Activated CD8-positive, alpha-beta memory T cell treated with anti-CD3 and anti-CD28 coated beads for 36 hours (primary cell): ENCODE measurements around the gene LONP2. TPM values are rescaled to one million over a fixed set of nuclear protein-coding genes. Genes with fewer than 3 reads are reported as not detected.

ENCODE experiments used
- CTCF ChIA-PET: fragments of 350-600 bp; sonication (Branson Sonifier 250); formaldehyde crosslinking; loops from one replicate; lab custom pipeline; 2021; ENCODE audit warnings: antibody characterized with exemption; lab: Charles Lee
- POLR2A ChIA-PET: fragments of 350-600 bp; sonication (Branson Sonifier 250); formaldehyde crosslinking; loops from one replicate; lab custom pipeline; 2021; ENCODE audit warnings: antibody characterized with exemption; lab: Charles Lee
- total RNA-seq, 2 experiments: library from RNA; stranded (reverse); gene quantifications; one replicate each; pipeline ENCODE4 v1.2.3, GENCODE V29; 2021

Gene LONP2
- total RNA-seq, 2 experiments from 2014 or later, result 46.1 to 50.0 TPM

- ChIA-PET CTCF (no interaction called here), POLR2A (no interaction called here)
These were observed 80.0 kb downstream of the LONP2 start for GRCh38 chr16:48323783-48324775.

- POLR2A ChIA-PET, result no interaction called here
- CTCF ChIA-PET, result no interaction called here
These were observed 82.8 kb downstream of the LONP2 start for GRCh38 chr16:48326915-48327314.

GRCh38 chr16:48329138-48329537 lies 85.0 kb downstream of the LONP2 start:
- CTCF ChIA-PET, result no interaction called here

GRCh38 chr16:48330189-48330840 lies 86.2 kb downstream of the LONP2 start:
- CTCF ChIA-PET, result no interaction called here
- POLR2A ChIA-PET, result no interaction called here

More at GRCh38 chr16:48329138-48329537, 85.0 kb downstream of the LONP2 start:
- POLR2A ChIA-PET, result no interaction called here

GRCh38 chr16:48330841-48331192 lies 86.7 kb downstream of the LONP2 start:
- ChIA-PET CTCF (no interaction called here), POLR2A (interaction anchor here (0.6 kb wide), 1 partner anchor 25 kb away, joined by 3 read pairs; no protein-coding TSS in a partner anchor)

GRCh38 chr16:48332978-48333377 lies 88.9 kb downstream of the LONP2 start:
- POLR2A ChIA-PET, result no interaction called here

GRCh38 chr16:48334325-48334724 lies 90.2 kb downstream of the LONP2 start:
- ChIA-PET CTCF (no interaction called here), POLR2A (no interaction called here)

More at GRCh38 chr16:48332978-48333377, 88.9 kb downstream of the LONP2 start:
- CTCF ChIA-PET, result no interaction called here

- ChIA-PET POLR2A (no interaction called here), CTCF (no interaction called here)
These were observed 91.9 kb downstream of the LONP2 start for GRCh38 chr16:48335961-48336360.

- ChIA-PET CTCF (interaction anchor here (1.3 kb wide), 1 partner anchor 290 kb away, joined by 3 read pairs; no protein-coding TSS in a partner anchor), POLR2A (no interaction called here)
These were observed 96.0 kb downstream of the LONP2 start for GRCh38 chr16:48340054-48340453.

- POLR2A ChIA-PET, result no interaction called here
These were observed 98.5 kb downstream of the LONP2 start for GRCh38 chr16:48342591-48342990.

GRCh38 chr16:48347191-48347865 lies 103.2 kb downstream of the LONP2 start:
- ChIA-PET CTCF (no interaction called here), POLR2A (no interaction called here)

More at GRCh38 chr16:48342591-48342990, 98.5 kb downstream of the LONP2 start:
- CTCF ChIA-PET, result no interaction called here

GRCh38 chr16:48347980-48348379 lies 103.9 kb downstream of the LONP2 start:
- ChIA-PET CTCF (interaction anchor here (1.0 kb wide), 1 partner anchor 276 kb away, joined by 3 read pairs; no protein-coding TSS in a partner anchor), POLR2A (no interaction called here)

GRCh38 chr16:48350736-48351135 lies 106.6 kb downstream of the LONP2 start:
- POLR2A ChIA-PET, result no interaction called here

GRCh38 chr16:48352648-48353390 lies 108.7 kb downstream of the LONP2 start:
- ChIA-PET CTCF (interaction anchor here (0.7 to 3.2 kb wide), 4 partner anchors 17 to 277 kb away, joined by 6 to 14 read pairs (median 11); no protein-coding TSS in a partner anchor), POLR2A (interaction anchor here (0.8 kb wide), 1 partner anchor 33 kb away, joined by 4 read pairs; no protein-coding TSS in a partner anchor)

More at GRCh38 chr16:48350736-48351135, 106.6 kb downstream of the LONP2 start:
- CTCF ChIA-PET, result interaction anchor here (1.0 to 3.2 kb wide), 3 partner anchors 15 to 279 kb away, joined by 3 to 12 read pairs (median 6); no protein-coding TSS in a partner anchor

- POLR2A ChIA-PET, result interaction anchor here (0.6 to 0.8 kb wide), 2 partner anchors 12 to 32 kb away, joined by 4 to 5 read pairs; no protein-coding TSS in a partner anchor
These were observed 109.6 kb downstream of the LONP2 start for GRCh38 chr16:48353565-48354163.

GRCh38 chr16:48354385-48354784 lies 110.3 kb downstream of the LONP2 start:
- ChIA-PET CTCF (interaction anchor here (1.0 to 2.8 kb wide), 5 partner anchors 10 to 1241 kb away, joined by 3 to 14 read pairs (median 4); no protein-coding TSS in a partner anchor), POLR2A (interaction anchor here (0.6 kb wide), 1 partner anchor 12 kb away, joined by 5 read pairs; no protein-coding TSS in a partner anchor)

More at GRCh38 chr16:48353565-48354163, 109.6 kb downstream of the LONP2 start:
- CTCF ChIA-PET, result interaction anchor here (1.0 to 3.2 kb wide), 5 partner anchors 11 to 277 kb away, joined by 3 to 14 read pairs (median 10); no protein-coding TSS in a partner anchor
